ENCODE measurements around the gene AREL1.
"Not testable (repeated sequence)": the region's sequence is repeated elsewhere in the genome, so short reads cannot be mapped to it uniquely, and the experiment has no call there.

Gene AREL1

GRCh38 chr14:74712499-74713394, at the start of gene AREL1, which contains the start of gene FCF1:
TSS of gene AREL1 (minus strand) at chr14:74713080. CDS start at chr14:74685615, 27,465 bp downstream.
TSS of gene FCF1 (plus strand) at chr14:74713144. CDS start at chr14:74713198, 54 bp downstream.
- DNase-seq = peak; percentile 88

GRCh38 chr14:74758505-74758904, 45.6 kb upstream of the AREL1 start:
- in situ Hi-C loops (cut with MboI; ENCODE audit: low pct_unique_long_range_greater_than_20kb, low sequenced_read_pairs); DNase-seq: not testable (repeated sequence)

More at GRCh38 chr14:74712499-74713394, at the start of gene AREL1, which contains the start of gene FCF1:
- in situ Hi-C loops (cut with MboI; ENCODE audit: low pct_unique_long_range_greater_than_20kb, low sequenced_read_pairs) = no loop called here

DNA sequence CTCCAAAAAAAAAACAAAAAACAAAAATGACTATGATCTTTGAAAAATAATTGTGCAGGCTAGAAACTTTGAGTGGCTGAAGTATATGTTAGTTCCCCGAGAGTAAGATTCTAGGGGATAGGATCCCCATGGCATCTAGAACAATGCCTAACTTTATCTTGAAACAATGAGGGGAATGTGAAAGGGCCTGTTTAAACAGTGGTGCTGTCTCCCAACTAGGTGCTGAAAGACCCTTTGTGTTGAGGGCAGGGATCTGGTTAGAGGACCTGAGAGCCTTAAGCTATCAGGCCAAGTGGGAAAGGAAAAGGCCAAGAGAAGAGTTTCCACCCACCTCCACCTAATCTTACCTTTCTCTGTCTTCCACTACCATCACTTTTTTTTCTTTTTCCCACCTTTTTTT, 43.4 kb upstream of the AREL1 start:
- in situ Hi-C loops (cut with MboI; ENCODE audit: low pct_unique_long_range_greater_than_20kb, low sequenced_read_pairs) = no loop called here
- no peak for DNase-seq

- no peak for DNase-seq
- in situ Hi-C loops (cut with MboI; ENCODE audit: low pct_unique_long_range_greater_than_20kb, low sequenced_read_pairs) = no loop called here
These were observed 42.0 kb upstream of the AREL1 start for GRCh38 chr14:74754899-74755298.

DNA sequence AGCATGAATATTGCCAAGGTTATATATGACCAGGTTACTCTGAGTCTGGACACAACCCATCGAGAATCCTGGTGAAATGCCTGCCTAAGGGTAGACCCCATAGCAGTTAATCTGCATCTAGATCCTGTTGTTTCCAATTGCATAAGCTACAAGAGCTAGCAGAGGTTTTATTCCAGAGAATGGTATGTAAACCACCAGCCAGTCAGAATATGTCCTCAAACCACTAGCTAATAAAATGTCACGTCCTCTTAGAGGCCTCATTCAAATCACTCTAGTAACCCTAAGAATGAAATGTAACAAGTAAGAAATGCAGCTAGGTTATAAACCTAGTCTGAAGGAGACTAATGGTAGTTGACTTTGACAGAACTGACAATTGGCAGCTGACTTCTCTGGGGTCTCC, 41.3 kb upstream of the AREL1 start:
- DNase-seq = no peak
- in situ Hi-C loops (cut with MboI; ENCODE audit: low pct_unique_long_range_greater_than_20kb, low sequenced_read_pairs) = no loop called here

DNA sequence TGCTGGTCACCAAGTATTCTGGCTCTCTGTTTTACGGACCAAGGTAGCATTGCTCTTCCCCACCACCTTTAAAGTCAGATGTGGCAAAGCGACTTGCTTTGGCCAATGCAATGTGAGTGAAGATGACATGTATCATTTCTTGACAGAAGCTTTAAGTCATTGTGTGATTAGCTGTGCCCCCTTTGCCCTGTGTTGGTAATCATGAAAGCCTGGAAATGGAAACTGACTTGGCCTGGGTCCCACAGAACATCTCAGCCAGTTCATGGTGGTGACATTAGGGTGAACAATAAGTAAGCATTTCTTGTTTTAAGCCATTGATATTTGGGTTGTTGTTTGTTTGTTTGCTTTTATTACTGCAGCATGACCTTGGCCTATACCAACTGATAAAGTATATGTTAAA, 34.4 kb upstream of the AREL1 start:
- no peak for DNase-seq
- in situ Hi-C loops (cut with MboI; ENCODE audit: low pct_unique_long_range_greater_than_20kb, low sequenced_read_pairs) = no loop called here

- in situ Hi-C loops (cut with MboI; ENCODE audit: low pct_unique_long_range_greater_than_20kb, low sequenced_read_pairs) = no loop called here
- no peak for DNase-seq
These were observed 26.6 kb upstream of the AREL1 start for GRCh38 chr14:74739293-74740030.

- in situ Hi-C loops (cut with MboI; ENCODE audit: low pct_unique_long_range_greater_than_20kb, low sequenced_read_pairs) = no loop called here
- DNase-seq = no peak
These were observed 25.0 kb upstream of the AREL1 start for GRCh38 chr14:74737753-74738325.

DNA sequence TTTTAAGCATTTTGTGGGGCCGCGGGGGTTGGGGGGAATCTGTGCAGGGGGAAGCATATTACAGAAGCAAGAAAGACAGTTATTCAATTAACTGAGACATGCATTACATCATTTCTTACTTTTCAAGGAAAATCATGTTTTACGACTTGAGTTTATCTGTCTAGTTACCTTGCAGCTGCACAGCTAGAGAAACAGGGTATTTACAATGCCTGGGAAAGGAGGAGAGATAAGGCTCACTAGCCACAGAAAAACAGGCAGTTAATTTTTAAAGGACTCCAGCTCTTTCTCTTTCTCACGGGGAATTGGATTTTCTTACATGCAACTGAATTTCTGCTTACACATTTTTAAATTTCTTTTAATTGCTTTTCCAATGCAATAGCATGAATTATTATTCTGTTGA, 22.2 kb upstream of the AREL1 start:
- in situ Hi-C loops (cut with MboI; ENCODE audit: low pct_unique_long_range_greater_than_20kb, low sequenced_read_pairs) = no loop called here
- no peak for DNase-seq

- no peak for DNase-seq
- in situ Hi-C loops (cut with MboI; ENCODE audit: low pct_unique_long_range_greater_than_20kb, low sequenced_read_pairs) = no loop called here
These were observed 20.3 kb upstream of the AREL1 start for GRCh38 chr14:74733221-74733620.

DNA sequence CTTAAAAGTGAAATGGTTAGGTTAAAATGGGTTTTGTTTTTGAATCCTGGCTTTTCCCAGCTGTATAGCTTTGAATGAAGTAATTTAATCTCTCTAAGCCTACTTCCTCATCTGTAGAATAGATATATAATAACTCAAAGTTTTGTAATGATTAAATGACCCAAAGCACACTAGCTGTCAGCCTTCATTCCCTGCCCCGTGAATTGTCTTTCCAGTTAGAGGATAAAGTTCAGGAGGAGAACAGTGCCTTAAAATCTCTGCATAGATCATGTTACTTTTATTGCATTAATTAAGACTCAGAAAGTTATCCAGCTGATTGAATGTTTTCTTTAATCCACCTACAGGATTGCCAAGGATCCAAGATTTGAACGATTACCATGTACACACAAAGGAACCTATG, 19.5 kb upstream of the AREL1 start:
- in situ Hi-C loops (cut with MboI; ENCODE audit: low pct_unique_long_range_greater_than_20kb, low sequenced_read_pairs) = no loop called here
- no peak for DNase-seq

DNA sequence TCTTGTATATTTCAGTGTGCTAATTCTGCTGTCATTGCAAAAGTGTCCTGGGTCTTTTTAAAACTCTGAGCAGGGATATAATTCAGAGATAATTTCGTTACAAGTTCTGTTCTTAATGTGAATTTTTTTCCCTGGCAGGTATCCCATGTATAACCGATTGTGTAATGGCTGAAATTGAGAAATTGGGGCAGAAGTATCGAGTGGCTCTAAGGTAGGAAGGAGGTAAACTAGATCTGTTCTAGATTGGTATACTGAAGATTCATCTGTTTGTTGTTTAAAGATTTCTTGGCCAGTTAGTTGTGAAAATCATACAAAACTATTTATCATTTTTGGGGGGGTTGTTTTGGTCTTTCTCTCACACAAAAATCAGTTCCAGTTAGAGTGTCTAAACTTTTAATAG, 10.3 kb upstream of the AREL1 start:
- no peak for DNase-seq
- in situ Hi-C loops (cut with MboI; ENCODE audit: low pct_unique_long_range_greater_than_20kb, low sequenced_read_pairs) = no loop called here

- in situ Hi-C loops (cut with MboI; ENCODE audit: low pct_unique_long_range_greater_than_20kb, low sequenced_read_pairs) = no loop called here
- DNase-seq = no peak
These were observed 7.6 kb upstream of the AREL1 start for GRCh38 chr14:74720526-74720925.

DNA sequence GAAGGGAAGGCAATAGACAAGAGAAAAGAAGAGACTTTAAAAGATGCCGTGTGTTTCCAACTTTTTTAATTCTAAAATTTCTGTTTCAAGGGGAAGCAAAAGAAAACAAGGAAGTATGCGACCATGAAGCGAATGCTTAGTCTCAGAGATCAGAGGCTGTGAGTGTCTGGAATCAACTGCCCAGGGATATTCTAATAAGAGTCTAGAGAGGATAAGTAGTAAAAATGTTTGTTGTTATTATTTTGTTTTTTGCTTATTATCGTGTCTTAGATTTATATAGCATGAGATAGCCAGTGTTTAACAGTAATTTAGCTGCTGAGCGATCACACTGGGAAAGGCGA, 485 bp upstream of the AREL1 start:
- no peak for DNase-seq
- in situ Hi-C loops (cut with MboI; ENCODE audit: low pct_unique_long_range_greater_than_20kb, low sequenced_read_pairs) = no loop called here

GRCh38 chr14:74711651-74712050, 1.2 kb downstream of the AREL1 start:
- no peak for DNase-seq
- in situ Hi-C loops (cut with MboI; ENCODE audit: low pct_unique_long_range_greater_than_20kb, low sequenced_read_pairs) = no loop called here

DNA sequence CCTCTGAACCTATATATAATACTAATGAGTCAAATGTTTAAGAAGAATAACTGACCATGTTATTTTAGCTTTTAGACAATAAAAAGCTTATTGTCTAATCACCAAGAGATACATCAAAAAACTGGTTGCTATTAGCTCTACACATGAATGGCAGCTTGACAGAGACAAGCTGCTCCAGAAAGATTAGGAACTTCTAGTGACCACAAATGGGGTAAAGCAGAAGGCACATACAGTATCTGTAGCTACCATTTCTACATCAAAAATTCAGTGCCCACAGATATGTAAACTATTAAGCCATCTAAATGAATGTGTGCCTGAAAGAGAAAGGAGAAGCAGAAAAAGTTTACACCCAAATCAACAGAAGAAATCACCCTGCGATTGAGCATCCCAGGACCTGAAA, 2.4 kb downstream of the AREL1 start:
- peak; percentile 8 for DNase-seq
- in situ Hi-C loops (cut with MboI; ENCODE audit: low pct_unique_long_range_greater_than_20kb, low sequenced_read_pairs) = no loop called here

- no peak for DNase-seq
- in situ Hi-C loops (cut with MboI; ENCODE audit: low pct_unique_long_range_greater_than_20kb, low sequenced_read_pairs) = no loop called here
These were observed 7.0 kb downstream of the AREL1 start for GRCh38 chr14:74705613-74706500.

DNA sequence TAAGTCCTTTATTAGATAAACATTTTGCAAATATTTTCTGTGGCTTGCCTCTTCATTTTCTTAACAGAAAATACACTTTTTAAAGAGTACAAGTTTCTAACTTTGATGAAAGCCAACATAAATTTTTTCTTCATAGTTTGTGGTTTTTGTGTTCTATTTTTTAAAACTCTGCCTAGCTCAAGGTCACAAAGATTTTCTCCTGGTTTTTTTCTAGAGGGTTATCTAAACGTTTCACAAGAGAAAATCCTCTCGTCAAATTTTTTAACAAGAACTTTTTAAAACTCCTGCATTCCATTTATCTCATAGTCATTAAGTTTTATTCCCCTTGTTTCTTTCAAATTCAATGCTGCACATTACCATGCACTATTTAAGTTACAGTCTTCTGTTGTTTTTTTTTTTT, 8.2 kb downstream of the AREL1 start:
- no peak for DNase-seq
- in situ Hi-C loops (cut with MboI; ENCODE audit: low pct_unique_long_range_greater_than_20kb, low sequenced_read_pairs) = no loop called here

GRCh38 chr14:74703043-74703442, 9.8 kb downstream of the AREL1 start:
- in situ Hi-C loops (cut with MboI; ENCODE audit: low pct_unique_long_range_greater_than_20kb, low sequenced_read_pairs) = no loop called here
- no peak for DNase-seq

All from KBM-7 (cell line).